GM18907 (cell line): ENCODE results near the gene PZP.

Experiments used
- ATAC-seq: cut with Tn5 transposase; IDR thresholded peaks from one replicate; pipeline ENCODE4 v1.9.1; 2021; ENCODE audit warnings: mild to moderate bottlenecking, moderate library complexity; ENCODE audit not compliant: unreplicated experiment

PZP gene

DNA sequence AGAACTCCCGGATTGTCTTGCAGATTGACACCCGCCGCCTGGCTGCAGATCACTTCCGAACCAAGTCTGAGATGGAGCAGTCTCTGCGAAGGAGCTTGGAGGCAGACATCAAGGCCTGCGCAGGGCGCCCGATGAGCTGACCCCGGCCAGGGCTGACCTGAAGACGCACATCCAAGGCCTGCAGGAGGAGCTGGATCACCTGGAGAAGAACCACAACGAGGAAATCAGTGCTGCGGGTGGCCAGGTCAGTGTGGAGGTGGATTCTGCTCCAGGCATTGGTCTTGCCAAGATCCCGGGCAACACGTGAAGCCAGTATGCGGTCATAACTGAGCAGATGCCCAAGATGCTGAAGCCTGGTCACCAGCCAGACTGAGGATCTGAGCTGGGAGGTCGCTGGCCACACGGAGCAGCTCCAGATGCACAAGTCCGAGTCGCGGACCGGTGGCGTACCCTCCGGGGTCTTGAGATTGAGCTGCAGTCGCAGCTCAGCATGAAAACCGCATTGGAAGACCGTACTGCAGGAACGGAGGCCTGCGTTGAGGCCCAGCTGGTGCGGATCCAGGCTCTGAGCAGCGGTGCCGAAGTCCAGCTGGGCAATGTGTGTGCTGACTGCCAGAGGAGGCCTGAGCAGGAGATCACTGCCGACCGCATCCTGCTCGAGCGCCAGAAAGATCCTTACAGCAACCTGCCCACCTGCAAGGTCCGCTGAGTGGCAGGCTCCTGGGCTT lies 80.1 kb downstream of the PZP start:
- no peak for ATAC-seq

DNA sequence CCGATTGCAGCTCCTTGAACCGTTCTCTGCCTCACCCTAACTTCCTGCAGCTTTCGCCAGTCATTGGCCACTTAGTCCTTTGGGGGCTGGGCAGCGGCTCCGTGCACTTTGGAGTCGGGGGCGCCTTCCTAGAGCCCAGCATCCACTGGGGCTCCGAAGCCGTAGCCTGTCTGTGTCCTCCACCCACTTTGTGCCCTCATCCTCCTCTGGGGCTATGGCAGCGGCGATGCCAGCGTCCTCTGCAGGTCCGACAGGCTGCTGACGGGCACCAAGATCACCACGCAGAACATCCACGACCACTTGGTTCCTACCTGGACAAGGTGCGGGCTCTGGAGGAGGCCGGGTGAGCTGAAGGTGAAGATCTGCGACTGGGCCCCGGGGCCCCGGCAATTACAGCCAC lies 80.7 kb downstream of the PZP start:
- ATAC-seq = no peak

DNA sequence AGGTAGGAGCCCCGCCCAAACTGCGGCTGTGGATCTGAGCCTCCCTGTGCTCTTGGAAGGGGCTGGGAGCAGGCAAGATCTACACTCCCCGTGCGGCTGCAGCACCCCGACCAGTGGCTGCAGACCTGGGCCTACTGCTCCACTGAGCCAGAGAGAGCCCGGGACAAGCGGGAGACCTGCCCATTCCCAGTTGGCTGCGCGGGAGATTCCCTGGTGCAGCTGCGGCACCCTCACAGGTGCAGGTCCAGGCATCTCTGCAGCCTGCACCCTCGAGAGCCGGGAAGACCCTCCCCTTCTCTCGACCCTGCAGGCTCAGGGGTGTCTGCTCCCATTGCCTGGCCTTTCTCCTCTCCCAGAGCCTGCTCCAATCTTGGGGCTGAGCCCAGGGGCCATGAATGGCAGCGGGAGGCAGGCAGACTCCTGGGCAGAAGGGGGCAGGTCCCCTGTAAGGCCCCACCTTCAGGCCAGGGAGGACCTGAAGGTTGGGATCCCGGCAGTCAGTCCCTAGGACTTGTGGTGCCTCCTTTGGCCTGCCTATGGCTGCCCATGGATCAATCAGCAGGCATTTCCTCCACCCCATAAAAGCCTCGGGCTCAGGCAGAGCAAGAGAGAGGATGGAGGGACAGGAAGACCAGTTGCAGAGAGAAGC lies 83.7 kb downstream of the PZP start:
- no peak for ATAC-seq

DNA sequence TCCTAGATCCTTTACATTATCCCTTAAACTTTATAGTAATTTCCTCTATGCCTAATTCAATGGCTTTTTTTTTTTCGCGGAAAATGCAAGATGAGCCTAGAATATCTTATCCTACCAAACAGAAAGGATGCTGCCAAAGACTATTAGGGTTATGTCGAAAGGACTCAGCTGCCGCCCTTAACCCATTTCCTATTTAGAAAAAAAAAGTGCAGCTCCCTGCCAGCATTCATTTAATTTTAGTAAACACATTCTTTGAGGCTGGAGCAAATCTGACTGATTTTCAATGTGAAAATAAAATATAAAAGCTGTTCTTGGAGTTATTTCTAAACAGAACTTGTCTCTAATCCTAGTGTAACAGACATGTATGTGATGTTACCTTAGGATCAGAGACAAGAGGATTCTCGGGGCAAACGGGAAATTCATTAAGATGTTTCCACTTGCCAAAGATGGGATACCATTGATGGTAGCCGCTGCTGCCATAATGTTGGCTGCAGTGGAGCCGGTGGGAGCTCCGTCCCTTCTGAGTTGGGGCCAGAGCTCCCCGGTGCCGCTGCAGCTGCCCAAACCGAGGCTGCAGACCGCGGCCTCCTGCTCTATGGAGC lies 84.3 kb downstream of the PZP start:
- ATAC-seq = no peak

DNA sequence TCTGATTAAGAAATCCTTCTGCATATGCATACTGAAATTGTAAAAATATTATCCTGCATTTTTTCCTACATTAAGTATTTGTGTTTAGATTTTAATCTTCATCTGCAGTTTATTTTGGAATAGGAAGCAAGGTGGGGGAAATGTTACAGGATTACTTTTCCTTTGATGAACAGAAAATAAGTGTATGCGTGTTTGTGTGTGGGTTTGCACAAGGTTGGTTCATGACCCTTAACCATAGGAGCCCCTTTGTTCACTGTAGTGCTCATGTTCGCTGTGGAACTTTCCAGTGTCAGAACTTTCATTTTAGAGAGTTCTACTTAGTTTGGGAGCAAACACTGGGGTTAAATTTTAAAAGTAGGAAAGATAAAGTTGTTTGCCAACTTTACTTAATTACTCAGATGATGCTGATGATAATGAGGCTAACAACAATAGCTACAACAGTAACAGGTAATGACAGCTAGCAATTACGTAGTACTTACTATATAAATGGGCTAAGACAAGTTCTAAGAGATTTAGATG lies 86.0 kb downstream of the PZP start:
- ATAC-seq = no peak

DNA sequence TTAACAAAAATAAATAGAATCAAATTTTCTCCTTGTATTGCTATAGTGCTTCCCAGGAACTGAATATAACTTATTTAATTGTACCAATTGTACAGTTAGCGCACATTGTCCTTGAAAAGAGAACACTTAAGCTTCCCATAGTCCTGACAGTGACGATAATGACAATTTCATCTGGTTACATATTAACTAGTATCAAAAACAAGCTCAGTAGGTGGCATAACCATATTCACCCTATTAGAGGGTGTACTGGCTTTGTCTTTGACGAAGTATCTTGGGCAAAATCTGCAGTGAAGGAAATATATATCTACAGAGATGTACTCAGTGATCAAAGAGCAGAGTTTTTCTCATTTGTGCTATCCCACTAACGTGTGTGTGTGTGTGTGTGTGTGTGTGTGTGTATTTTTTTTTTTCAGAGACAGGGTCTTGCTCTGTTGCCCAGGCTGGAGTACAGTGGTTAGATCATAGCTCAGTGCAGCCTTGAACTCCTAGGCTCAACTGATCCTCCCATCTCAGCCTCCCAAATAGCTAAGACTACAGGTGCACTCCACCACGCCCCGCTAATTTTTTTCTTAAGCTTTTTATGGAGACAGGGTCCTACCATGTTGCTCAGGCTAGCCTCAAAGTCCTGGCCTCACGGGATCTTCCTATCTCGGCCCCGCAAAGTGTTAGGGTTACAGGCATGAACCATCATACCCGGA lies 87.6 kb downstream of the PZP start:
- no peak for ATAC-seq

DNA sequence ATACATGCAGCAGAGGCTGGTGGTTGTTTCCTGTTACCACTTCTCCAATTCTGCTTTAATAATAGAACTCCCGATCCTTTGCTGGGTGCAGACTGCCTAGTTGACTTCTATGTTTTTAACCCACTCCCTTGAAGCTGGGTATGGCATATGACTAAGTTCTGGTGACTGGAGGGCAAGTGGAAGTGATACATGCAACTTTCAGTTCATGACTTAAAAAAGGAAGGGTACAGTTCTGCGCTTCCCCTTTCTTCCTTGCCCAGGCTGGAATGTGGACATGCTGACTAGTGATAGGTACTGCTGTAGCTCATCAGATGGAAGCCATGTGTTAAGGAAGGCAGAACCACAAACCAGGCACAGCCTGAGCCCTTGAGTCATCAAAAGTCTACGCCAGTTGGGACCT lies 90.0 kb downstream of the PZP start:
- ATAC-seq = no peak

DNA sequence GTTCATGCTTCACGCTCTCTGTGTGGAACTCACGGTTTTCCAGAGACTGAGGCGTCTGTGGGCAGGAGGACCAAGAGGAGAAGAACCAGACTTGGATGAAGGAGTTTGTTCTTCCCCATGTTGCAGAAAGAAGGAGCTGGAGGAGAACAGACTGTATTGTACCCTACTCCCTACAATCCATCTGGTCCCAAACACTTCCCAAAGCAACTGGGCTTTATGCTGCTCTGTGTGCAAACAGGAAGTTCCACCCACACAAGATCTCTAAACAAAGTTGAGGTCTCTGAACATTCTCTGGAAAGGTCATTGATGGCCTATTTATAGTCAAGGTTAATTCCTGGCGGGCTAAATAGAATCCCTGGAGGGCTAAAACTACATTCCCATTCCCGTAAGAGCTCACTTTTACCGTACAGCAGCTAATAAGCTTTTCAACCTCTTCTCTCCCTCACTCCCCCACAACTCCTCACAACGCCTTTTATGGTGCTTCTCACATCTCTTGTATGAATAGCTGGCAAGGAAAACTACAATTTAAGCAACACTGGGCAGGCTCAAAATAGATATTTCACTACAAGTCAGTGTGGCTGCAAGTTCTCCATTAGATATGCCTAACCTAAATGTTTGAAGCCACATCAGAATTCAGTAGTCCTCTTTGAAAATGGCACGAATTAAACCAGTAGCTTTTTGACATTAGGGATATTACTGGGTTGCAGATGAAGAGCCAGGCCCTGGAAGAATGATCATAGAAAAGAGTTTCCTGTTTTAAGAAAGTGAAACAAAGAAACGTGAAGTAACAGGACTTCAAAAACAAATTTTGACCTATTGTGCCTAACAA lies 92.2 kb downstream of the PZP start, which contains the start of gene A2M:
A2M (minus strand) TSS at position 189 of the 829 bp plus-strand sequence; CDS start at position 119, 70 bp downstream.
- no peak for ATAC-seq

DNA sequence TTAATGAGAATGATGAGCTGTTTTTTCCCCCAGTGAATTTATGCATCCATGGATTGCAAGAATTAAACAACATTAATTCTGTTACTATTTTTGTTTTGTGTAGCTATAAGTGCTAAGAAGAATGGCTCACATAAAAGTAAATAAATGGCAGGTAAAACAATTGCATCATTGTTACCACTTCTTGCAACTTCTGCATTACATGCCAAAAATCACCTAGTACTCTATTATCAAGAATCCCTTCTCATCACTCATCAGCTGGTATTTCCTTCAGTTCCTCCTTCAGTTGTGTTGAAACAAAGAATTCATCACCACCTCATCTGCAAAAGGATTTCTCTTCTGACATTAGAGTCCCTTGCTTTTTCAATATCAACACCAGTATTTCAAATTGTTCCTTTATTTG lies 93.2 kb downstream of the PZP start:
- ATAC-seq = no peak

DNA sequence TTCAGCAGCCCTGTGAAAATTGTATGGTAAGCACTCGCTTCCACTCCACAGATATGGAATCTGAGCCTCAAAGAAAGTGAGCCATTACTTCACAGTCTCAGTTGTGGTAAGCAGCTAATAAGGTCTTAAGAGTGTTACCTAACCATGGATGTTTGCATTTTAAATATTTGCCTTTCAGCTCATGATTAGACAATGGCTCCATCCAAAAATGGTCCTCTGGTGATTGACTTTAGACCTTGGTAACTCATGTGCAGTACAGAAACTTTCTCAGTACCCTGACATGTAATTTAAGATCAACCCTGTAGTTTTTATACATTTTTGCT lies 94.2 kb downstream of the PZP start:
- no peak for ATAC-seq

DNA sequence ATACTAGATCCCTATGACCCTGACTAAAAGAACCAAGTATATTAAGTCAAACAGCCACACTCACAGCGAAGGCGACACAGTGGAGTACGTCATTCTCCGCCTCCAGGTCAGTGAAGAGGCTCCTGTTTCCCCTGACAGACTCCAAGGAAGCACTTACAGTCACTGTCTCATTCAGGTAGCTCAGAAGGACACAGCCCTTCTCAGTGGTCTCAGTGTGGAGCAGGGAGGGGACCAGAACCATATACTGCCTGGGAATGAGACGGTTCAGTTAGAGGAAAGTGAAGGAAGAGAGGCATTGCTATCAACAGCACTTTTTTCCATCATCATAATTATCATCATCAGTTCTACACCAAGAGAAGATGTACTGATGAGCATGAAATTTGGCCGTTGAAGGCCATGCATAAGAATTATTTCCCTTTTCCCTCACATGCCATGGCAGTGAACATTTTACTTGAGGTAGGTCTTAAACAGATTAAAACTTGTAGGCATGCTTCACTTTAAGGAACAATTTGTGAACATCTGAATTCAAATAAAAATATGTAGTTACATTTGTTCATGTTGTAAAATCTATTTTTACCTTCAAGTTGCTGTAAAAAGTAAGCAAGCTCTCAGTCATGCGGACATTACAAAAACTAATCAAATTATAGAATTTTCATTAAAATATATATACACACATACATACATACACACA lies 94.8 kb downstream of the PZP start:
- ATAC-seq = no peak

DNA sequence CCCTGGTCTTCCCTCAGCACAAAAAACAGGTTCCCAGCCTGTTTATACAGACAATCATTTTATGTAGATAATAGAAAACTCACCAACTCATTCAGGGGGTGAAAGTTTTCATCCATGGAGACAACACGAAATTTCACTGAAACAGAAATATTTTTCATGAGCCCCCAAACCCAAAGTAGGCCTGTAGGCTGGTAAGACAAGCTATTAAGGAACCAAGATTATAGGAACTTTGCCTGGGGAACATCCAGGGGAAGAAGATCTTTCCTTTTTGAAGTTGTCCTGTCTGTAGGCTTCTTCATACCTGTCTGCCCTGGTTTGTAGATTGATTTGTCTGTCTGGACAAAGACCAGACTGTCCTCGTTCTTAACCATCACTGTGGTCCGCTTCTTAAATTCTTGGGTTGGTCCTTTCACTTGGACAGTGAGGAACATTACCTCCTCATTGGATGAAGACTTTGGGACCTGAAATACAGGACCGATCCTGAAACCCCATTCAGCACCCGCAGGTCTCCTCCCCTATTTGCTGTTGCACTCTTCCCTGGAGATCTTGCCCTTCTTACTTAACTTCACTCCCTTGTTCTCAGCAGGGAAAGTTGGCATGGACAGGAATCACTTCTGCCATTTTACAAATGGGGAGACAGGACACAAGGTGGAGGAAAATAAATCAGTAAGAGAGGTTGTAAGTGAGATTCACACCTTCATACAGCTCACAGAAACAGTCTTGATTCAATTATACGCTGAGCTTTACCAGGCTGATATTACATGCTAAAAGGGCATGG lies 95.9 kb downstream of the PZP start:
- no peak for ATAC-seq

DNA sequence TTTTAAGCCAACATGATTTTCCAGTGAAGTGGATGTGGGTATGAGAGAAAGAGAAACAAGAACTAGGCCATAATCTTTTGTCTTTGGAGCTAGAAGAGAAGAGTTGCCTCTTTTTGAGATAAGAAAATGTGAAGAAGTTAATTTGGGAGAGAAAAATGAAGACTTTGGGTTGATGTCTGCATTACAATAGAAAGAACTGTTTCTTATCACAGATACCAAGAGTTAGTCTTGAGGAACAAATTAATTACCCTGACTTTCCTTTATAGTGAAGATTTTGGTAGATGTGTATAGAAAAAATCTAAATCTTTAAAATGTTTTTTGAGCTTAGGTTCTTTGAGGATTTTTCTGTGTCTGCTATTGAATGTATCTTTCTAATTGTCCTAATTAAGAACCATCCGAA lies 96.7 kb downstream of the PZP start:
- no peak for ATAC-seq

DNA sequence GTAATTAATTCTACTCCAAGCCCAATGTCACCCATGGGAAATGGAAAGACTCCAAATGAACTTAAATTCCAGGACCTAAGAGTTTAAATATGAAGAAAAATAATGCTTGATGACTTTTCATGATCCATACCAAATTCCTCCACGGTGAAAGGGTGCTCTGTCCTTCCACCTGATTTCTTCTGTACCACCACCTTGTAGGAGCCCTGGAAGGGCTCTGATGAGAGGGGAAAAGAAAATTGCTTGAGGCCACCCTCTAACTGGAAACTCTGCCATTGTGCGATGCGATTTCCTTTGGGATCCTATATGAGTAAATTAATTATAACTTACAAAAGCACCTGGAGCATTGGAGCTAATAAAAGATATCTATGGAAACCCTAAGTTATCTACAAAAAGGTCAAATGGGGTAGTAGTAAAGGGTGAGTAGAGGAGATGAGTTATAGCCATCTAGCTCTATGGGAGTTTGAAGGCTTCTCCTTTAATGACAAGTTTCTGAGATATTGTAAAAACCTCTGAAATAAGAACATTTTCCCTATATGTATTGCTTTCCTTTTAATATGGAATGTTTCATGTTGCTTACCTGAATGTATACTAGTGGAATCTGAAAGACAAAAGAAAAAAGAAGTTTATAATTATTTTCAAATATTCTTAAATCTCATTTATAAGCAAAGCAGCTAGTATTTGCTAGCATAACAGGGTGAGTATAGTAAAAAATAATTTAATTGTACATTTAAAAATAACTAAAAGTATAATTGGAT lies 98.3 kb downstream of the PZP start:
- ATAC-seq = no peak

DNA sequence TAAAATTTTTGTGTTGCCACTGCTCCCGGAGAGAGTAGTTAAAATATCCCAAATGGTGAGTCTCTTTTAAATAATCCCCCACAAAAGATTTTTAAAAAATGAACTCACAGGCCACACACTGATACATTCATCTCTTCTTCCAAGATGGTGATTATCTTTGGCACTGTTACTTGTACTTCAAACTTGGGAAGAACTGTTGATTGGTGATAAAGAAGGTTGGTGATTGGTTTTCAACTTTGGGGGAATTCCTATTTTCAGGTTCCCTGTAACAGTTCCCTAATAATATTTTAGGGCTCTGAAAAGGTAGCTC lies 99.0 kb downstream of the PZP start:
- ATAC-seq = no peak

DNA sequence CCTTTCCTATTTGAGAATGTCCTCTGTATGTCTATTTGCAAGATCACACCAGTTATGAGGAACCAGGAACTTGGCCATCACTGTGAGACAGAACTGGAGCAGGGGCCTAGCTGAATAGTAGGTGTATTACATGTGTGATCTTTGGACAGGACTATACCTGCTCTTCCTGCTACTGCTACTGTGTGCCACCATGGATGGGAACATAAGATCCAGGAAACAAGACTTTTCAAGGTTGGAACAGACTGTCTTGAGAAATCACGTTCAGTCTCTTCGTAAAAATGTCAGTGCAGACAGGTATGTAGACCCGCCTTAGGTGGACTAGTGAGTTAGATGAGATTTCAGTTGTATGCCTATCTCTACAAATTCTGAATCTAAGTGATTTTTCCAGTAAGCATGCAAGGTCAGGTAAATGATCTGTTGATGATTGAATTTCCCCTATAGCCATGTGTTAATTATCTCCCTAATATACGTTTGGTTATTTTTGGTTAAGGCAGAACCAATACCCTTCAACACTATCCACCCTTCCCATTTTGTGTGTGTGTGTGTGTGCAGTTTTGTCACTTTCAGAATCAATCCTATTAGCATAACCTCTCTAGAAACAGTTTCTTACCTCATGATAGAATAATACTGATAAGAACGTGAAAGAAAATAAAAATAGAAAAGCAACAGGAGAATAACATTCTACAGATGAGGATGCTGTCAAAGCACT lies 99.5 kb downstream of the PZP start:
- ATAC-seq = no peak

DNA sequence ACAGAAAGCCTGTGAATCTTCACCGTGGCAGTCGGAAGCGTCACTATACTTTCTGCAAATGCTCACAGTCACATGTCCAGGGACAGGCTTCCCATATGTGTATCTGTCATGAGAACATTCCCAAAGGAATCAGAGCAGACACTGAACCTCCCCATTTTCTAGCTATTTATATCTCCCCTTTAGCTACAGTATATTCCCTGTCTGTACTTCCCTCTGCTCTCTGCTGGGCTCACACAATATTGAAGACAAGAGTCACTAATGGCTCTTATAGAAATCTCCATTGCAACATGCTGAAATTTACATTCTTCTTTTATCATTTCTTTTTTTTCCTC lies 100.7 kb downstream of the PZP start:
- ATAC-seq = no peak
